22Rv1 (cell line): ENCODE measurements around the gene AGBL1.

Experiments
- H3K27ac ChIP-seq: fragments of 450-650 bp; 2 replicates; pipeline ENCODE4 v1.5.1; 2017
- ZFX ChIP-seq: fragments of 450-650 bp; IDR thresholded peaks from 2 replicates; pipeline ENCODE4 v1.6.1; 2017; ENCODE audit warnings: antibody characterized with exemption, borderline replicate concordance
- TF ChIP-seq, protein P1 (sequence below): fragments of 450-650 bp; IDR thresholded peaks from 2 replicates; pipeline ENCODE4 v1.5.1; 2017; ENCODE audit warnings: mild to moderate bottlenecking

Gene AGBL1

DNA sequence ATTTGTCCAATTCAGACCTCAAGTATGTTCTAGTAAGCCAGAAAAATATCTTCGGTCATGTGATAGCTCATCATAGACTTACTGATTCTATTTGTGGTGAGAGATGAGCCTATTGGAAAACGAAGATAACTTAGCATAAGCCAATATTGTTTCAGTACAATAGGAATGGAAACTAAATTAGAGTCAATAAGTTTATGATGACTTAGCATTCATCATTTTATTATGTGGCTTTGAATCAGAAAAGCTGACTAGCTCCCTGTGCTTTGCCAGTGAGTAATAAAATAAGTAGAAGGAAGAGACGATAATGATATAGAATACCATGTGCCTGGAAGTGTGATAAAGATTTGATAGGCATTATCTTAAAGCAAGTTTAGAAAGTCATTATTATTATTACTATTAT, 605.6 kb downstream of the AGBL1 start:
- no peak overlapping the region for H3K27ac ChIP-seq
- TF ChIP-seq ZFX: no peak
- TF ChIP-seq, protein P1, sequence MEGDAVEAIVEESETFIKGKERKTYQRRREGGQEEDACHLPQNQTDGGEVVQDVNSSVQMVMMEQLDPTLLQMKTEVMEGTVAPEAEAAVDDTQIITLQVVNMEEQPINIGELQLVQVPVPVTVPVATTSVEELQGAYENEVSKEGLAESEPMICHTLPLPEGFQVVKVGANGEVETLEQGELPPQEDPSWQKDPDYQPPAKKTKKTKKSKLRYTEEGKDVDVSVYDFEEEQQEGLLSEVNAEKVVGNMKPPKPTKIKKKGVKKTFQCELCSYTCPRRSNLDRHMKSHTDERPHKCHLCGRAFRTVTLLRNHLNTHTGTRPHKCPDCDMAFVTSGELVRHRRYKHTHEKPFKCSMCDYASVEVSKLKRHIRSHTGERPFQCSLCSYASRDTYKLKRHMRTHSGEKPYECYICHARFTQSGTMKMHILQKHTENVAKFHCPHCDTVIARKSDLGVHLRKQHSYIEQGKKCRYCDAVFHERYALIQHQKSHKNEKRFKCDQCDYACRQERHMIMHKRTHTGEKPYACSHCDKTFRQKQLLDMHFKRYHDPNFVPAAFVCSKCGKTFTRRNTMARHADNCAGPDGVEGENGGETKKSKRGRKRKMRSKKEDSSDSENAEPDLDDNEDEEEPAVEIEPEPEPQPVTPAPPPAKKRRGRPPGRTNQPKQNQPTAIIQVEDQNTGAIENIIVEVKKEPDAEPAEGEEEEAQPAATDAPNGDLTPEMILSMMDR: no peak

DNA sequence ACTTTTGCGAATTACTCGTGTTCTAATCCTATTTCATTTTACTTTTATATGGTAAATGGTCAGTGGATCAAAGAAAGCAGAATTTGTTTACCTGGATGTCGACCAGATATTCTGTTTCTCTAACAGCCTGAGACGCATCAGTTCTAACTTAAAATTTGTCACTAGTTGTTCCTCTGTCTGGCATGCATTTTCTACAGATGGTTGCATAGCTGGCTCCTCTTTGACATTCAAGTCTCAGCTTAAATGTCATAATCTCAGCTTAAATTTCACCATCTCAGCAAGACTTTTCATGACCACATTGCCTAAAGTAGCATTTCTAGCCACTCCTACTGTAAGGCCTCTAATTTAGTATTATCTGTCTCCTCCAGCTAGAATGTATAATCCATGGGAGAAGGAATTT, 609.3 kb downstream of the AGBL1 start:
- TF ChIP-seq, protein P1: no peak
- TF ChIP-seq ZFX: no peak
- no peak overlapping the region for H3K27ac ChIP-seq

DNA sequence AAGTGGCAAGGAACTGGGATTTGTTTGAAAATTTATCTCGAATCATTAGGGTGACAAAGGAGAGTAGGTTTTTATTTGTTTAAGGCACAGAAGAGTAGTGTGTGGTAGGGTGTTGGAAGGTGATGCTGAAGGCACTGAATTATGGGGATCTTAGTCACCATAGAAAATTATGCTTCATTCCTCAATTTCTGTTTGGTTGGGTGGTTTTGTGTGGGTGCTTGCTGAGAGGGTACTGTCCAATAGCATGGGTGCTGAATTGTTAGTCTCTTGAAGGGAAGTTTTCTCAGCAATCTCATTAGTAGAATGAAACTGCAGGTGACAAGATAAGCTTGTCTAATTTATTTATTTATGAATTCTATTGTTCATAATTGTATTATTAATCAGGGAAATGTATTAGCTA, 610.9 kb downstream of the AGBL1 start:
- TF ChIP-seq, protein P1: no peak
- TF ChIP-seq ZFX: no peak

DNA sequence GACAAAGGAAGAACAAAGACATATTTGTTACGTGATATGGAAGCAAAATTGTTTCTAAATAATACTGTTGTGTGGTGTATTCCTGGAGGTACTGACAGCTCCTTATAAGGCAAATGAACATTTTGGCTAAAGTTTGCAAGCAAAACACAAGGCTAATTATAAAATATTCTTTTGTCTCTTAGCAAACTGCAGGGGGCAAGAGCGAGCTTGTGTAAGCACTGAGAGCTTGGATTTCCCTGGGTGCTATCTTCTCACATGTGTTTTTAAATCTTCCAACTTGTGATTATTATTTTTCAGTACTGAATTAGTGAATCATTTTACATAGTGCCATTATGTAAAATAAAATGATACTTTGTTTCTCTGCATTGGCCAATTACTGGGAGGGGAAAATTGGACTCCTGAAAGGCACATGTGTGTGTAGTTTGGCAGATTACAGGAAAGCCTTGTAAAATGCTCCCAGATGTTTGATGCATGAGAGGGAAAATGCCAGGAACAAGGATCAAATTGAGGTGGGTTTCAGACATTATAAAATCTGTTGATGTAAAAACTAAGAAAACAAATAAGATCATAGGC, 611.5 kb downstream of the AGBL1 start:
- no peak overlapping the region for H3K27ac ChIP-seq
- TF ChIP-seq, protein P1: no peak
- no peak for TF ChIP-seq ZFX

More for the DNA sequence above, 610.9 kb downstream of the AGBL1 start:
- H3K27ac ChIP-seq: no peak overlapping the region

DNA sequence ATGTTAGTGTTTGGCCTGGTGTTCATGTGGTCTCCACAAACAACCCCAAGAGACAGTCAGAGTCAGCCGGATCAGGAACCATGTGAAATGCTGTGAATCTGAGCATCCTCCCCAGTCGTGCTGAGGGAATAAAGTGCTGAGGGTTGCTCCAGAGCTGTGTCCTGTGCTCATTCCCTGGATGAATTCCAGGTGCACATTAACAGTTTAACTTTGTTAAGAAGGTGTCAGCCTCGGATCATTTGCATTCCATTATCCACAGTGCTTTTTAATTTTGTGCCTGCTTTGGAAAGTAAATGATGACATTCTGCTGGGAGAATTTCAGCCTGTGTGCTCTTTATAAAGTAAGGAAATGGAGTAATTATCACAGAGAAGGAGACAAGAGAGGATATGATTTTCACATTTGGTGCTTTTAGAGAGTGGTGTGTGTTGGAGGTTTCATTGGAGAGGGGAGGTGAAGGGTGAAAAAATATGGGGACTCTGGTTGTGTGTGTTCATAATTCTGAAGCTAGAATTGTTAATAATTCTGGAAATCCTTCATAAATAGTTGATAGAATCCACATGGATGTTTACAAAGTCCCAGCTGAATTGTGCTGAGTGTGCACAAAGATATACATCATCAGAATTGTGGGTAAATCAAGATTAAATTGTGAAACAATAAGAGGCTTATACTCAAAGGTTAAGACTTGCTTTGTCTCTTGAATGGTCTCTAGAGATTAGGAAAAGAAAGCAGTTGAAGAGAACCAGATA, 621.4 kb downstream of the AGBL1 start:
- H3K27ac ChIP-seq: no peak overlapping the region
- TF ChIP-seq ZFX: no peak
- TF ChIP-seq, protein P1: no peak

DNA sequence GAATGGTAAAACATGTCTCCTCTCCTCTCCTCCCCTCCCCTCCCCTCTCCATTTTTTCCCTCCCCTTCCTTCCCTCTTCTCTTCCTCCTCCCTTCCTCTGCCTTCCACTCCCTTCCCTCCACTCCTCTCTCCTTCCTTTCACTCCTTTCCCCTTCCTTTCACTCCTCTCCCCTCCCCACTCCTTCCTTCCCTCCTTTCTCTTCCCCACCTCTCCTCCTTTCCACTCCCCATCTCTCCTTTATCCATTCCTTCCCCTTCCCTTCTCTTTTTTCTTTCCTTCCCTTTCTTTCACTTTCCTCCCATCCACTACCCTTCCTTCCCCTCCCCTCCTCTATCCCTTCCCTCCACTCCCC, 621.9 kb downstream of the AGBL1 start:
- TF ChIP-seq ZFX: no peak
- TF ChIP-seq, protein P1: no peak
- H3K27ac ChIP-seq: no peak overlapping the region

DNA sequence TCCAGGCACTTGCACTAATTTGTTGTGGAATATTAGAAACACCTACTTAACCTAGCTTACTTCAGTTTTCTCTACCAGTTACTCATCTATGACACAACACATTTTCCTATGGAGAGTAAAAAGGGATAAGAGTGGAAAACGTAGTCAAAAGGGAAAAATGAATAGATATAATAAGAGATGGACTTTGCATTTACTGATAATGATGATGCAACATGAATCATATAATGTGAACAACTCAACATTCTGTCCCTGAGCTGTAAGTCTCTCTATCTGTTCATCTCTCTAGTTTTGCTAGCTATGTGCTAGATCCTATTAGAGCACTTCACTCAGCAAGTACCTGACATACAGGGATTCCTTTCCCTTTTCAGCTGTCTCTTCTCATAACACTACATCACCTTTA, 627.1 kb downstream of the AGBL1 start:
- H3K27ac ChIP-seq: no peak overlapping the region
- TF ChIP-seq, protein P1: no peak
- TF ChIP-seq ZFX: no peak
